SK-N-SH (cell line): ENCODE results near the gene DCK. TPM values are rescaled to one million over a fixed set of nuclear protein-coding genes. Genes with fewer than 3 reads are reported as not detected.
A peak's percentile ranks its signal among the peaks of the same experiment; 100 is the strongest.

Experiments
- CTCF ChIA-PET: fragments of 300-600, 350-600 bp; formaldehyde crosslinking; extraction: SDS; loops from one replicate; lab custom pipeline; 2021; lab: Yijun Ruan, JAX
- POLR2A ChIA-PET: fragments of 350-600 bp; sonication (Branson Sonifier 250); formaldehyde crosslinking; extraction: SDS; loops from one replicate; lab custom pipeline; 2020; ENCODE audit warnings: antibody characterized with exemption, inconsistent platforms; lab: Yijun Ruan, JAX
- DNase-seq: peaks from one replicate; pipeline ENCODE4 v3.0.0; 2012
- H2AFZ ChIP-seq: fragments of 200-600 bp; sonication (generic); 2 replicates; pipeline ENCODE4 v1.8.1; 2016; ENCODE audit warnings: antibody characterized with exemption, mild to moderate bottlenecking, low read depth
- H3F3A ChIP-seq: fragments of 200-600 bp; sonication (generic); replicated peaks from 2 replicates; pipeline ENCODE3; 2016; ENCODE audit warnings: antibody characterized with exemption, mild to moderate bottlenecking; ENCODE audit not compliant: insufficient read depth
- H3K27ac ChIP-seq, 2 experiments: fragments of 200-500 bp in 1 of 2; fragments of 200-600 bp in 1 of 2; sonication (Bioruptor generic) in 1 of 2; sonication (generic), shearing (Covaris generic) in 1 of 2; 2 replicates each; pipeline versions ENCODE4 v1.5.1 to v1.6.1; 2014 to 2016; ENCODE audit warnings: low read depth in 2 of 2, inconsistent platforms in 1 of 2, low read length in 1 of 2, mild to moderate bottlenecking in 1 of 2, mixed read lengths in 1 of 2
- H3K27me3 ChIP-seq: fragments of 200-600 bp; sonication (generic), shearing (Covaris generic); 2 replicates; pipeline ENCODE4 v1.6.1; 2016; ENCODE audit warnings: mixed run types; ENCODE audit not compliant: insufficient read depth
- H3K36me3 ChIP-seq, 2 experiments: fragments of 200-500 bp in 1 of 2; fragments of 200-600 bp in 1 of 2; sonication (Bioruptor generic) in 1 of 2; sonication (generic) in 1 of 2; replicated peaks in 1 of 2; 2 replicates each; pipeline versions ENCODE3 to v1.5.1; 2014 to 2016; ENCODE audit warnings: low read length in 1 of 2, mild to moderate bottlenecking in 1 of 2; ENCODE audit not compliant: insufficient read depth in 2 of 2, control insufficient read depth in 1 of 2
- H3K4me1 ChIP-seq, 2 experiments: fragments of 200-500 bp in 1 of 2; fragments of 200-600 bp in 1 of 2; sonication (Bioruptor generic) in 1 of 2; sonication (generic), shearing (Covaris generic) in 1 of 2; 2 replicates each; pipeline versions ENCODE4 v1.5.1 to v1.6.1; 2014 to 2016; ENCODE audit warnings: low read depth in 1 of 2, low read length in 1 of 2, mixed run types in 1 of 2; ENCODE audit not compliant: insufficient read depth in 2 of 2, control insufficient read depth in 1 of 2
- H3K4me2 ChIP-seq: fragments of 200-600 bp; sonication (generic), shearing (Covaris generic); 2 replicates; pipeline ENCODE4 v1.6.1; 2017; ENCODE audit warnings: mixed run types
- H3K4me3 ChIP-seq, 2 experiments: fragments of 200-500 bp in 1 of 2; fragments of 200-600 bp in 1 of 2; sonication (Bioruptor generic) in 1 of 2; sonication (generic), shearing (Covaris generic) in 1 of 2; 2 replicates each; pipeline versions ENCODE4 v1.5.1 to v1.8.1; 2014 to 2016; ENCODE audit warnings: low read depth in 2 of 2, inconsistent platforms in 1 of 2, low read length in 1 of 2, mild to moderate bottlenecking in 1 of 2, mixed read lengths in 1 of 2, moderate library complexity in 1 of 2
- H3K79me2 ChIP-seq: fragments of 200-600 bp; sonication (generic); 2 replicates; pipeline ENCODE4 v1.8.1; 2017; ENCODE audit warnings: mild to moderate bottlenecking; ENCODE audit not compliant: insufficient read depth
- H3K9ac ChIP-seq: fragments of 200-600 bp; sonication (generic); 2 replicates; pipeline ENCODE4 v1.6.1; 2017; ENCODE audit warnings: mixed run types
- H3K9me2 ChIP-seq: fragments of 200-600 bp; sonication (generic); 2 replicates; pipeline ENCODE4 v1.6.1; 2017; ENCODE audit warnings: mixed run types
- H3K9me3 ChIP-seq: fragments of 200-600 bp; sonication (generic); 2 replicates; pipeline ENCODE4 v1.6.1; 2017; ENCODE audit warnings: mixed run types, mild to moderate bottlenecking, moderate library complexity
- H4K20me1 ChIP-seq: fragments of 200-600 bp; sonication (generic); 2 replicates; pipeline ENCODE4 v1.6.1; 2017; ENCODE audit warnings: mild to moderate bottlenecking, mixed run types; ENCODE audit not compliant: insufficient read depth
- ELF1 ChIP-seq: IDR thresholded peaks from 2 replicates; pipeline ENCODE4 v1.4.0; 2012
- EP300 ChIP-seq, 2 experiments: IDR thresholded peaks; 2 replicates each; pipeline versions ENCODE4 v1.4.0 to v1.6.1; 2012; ENCODE audit warnings: borderline replicate concordance in 1 of 2, low read depth in 1 of 2, low read length in 1 of 2
- EZH2phosphoT487 ChIP-seq: fragments of 200-600 bp; sonication (generic); IDR thresholded peaks from 2 replicates; pipeline ENCODE4 v1.6.1; 2017; ENCODE audit warnings: low read depth, mixed run types, mild to moderate bottlenecking, antibody characterized with exemption, moderate library complexity, borderline replicate concordance
- FOSL2 ChIP-seq: IDR thresholded peaks from 2 replicates; pipeline ENCODE4 v1.4.0; 2012; ENCODE audit warnings: low read depth, mild to moderate bottlenecking, moderate library complexity, borderline replicate concordance
- FOXJ3 ChIP-seq: sonication (generic); formaldehyde crosslinking; IDR thresholded peaks from 2 replicates; pipeline ENCODE4 v1.5.1; 2020; ENCODE audit warnings: mild to moderate bottlenecking, missing genetic modification reagents
- GATA2 ChIP-seq: sonication (generic); formaldehyde crosslinking; IDR thresholded peaks from 2 replicates; pipeline ENCODE4 v1.5.0; 2020; ENCODE audit warnings: mild to moderate bottlenecking, missing genetic modification reagents
- IRF3 ChIP-seq: fragments of 150-350 bp; IDR thresholded peaks from 2 replicates; pipeline ENCODE4 v1.6.1; 2016; ENCODE audit warnings: mild to moderate bottlenecking, low read depth, low read length
- JUND ChIP-seq: IDR thresholded peaks from 2 replicates; pipeline ENCODE4 v1.4.0; 2012
- NRF1 ChIP-seq: IDR thresholded peaks from 2 replicates; pipeline ENCODE4 v1.6.1; 2012; ENCODE audit warnings: low read depth, mild to moderate bottlenecking, low read length
- RAD21 ChIP-seq: IDR thresholded peaks from 2 replicates; pipeline ENCODE4 v1.6.1; 2012; ENCODE audit warnings: mild to moderate bottlenecking, low read length
- RCOR1 ChIP-seq: fragments of 150-350 bp; IDR thresholded peaks from 2 replicates; pipeline ENCODE4 v1.6.1; 2017; ENCODE audit warnings: antibody characterized with exemption, low read length
- RFX5 ChIP-seq: IDR thresholded peaks from 2 replicates; pipeline ENCODE4 v1.6.1; 2012; ENCODE audit warnings: mild to moderate bottlenecking, improper control_type of control experiment, low read length
- RXRA ChIP-seq: IDR thresholded peaks from 2 replicates; pipeline ENCODE4 v1.4.0; 2012; ENCODE audit warnings: low read depth, mild to moderate bottlenecking, borderline replicate concordance
- TCF12 ChIP-seq: IDR thresholded peaks from 2 replicates; pipeline ENCODE4 v1.4.0; 2012
- TEAD4 ChIP-seq: IDR thresholded peaks from 2 replicates; pipeline ENCODE4 v1.4.0; 2012; ENCODE audit warnings: mild to moderate bottlenecking, borderline replicate concordance; ENCODE audit not compliant: insufficient read depth
- YY1 ChIP-seq: IDR thresholded peaks from 2 replicates; pipeline ENCODE4 v1.4.0; 2012; ENCODE audit warnings: low read depth, mild to moderate bottlenecking
- ZBTB33 ChIP-seq: IDR thresholded peaks from 2 replicates; pipeline ENCODE4 v1.4.0; 2012; ENCODE audit warnings: low read depth, borderline replicate concordance
- WGBS: methylation state at CpG from one replicate; pipeline ENCODE4 v1.1.6; 2017; ENCODE audit warnings: low lambda C conversion rate; 5-methylcytosine and 5-hydroxymethylcytosine counted together
- polyA plus RNA-seq, 3 experiments: library from polyadenylated mRNA; depleted of rRNA; stranded (reverse); fragments of >200 nt; gene quantifications; 2 replicates each; pipeline ENCODE4 v1.2.3, GENCODE V29; 2012
- TF ChIP-seq, protein P1 (sequence below): IDR thresholded peaks from 2 replicates; pipeline ENCODE4 v1.4.0; 2012; ENCODE audit warnings: low read depth, borderline replicate concordance
- TF ChIP-seq, protein P2 (sequence below): fragments of 200-600 bp; sonication (generic); IDR thresholded peaks from 2 replicates; pipeline ENCODE4 v1.6.1; 2017; ENCODE audit warnings: antibody characterized with exemption, mild to moderate bottlenecking, moderate library complexity

Gene DCK
- polyA plus RNA-seq, 1 of the 3 experiments (the other 2 are of a cell fraction), result 5.7 TPM

DNA sequence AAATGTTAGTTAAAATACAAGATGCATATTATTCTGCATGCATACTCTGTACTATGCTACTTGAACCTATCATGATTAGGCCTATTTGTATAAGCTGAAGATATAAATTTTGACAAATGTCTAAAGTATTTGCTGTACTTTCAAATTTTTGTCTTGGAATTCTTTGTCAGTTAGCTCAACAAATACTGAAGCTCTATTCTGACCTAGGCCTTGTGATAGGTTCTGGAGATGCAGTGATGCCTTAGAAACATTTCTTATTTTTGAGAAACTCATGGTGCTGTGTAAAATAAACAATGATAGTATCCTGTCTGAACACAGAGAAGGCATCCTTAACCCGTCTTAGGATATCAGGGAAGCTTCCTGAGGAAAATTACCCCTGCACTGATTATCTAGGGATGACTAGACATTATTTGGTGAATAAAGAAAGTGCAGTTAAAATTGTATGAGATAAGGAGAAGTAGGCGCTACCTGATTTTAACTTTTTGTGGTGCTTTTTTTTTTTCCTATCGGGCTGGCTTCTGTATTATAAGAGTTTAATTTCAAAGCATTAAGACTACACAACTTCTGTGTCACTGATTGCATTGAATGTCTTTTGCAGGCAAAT is 47.9 kb upstream of the DCK start:
- Histone ChIP-seq H4K20me1 (no peaks in the 10 kb centered on the region), H3K9me3 (no peaks in the 10 kb centered on the region; the same call in 1 of the 2 replicates), H3K79me2 (peaks cover 89% of the 10 kb centered on the region), H3K4me2 (no peak overlapping the region), H3F3A (peaks cover 16% of the 10 kb centered on the region), H3K9ac (no peak overlapping the region), H3K4me3 (no peak overlapping the region), H3K27me3 (no peaks in the 10 kb centered on the region), H2AFZ (no peak overlapping the region), H3K4me1 (peaks cover 0 to 10% of the 10 kb centered on the region in 2 experiments; a peak in 2 of 4 replicates), H3K9me2 (no peaks in the 10 kb centered on the region), H3K36me3 (peaks cover 0 to 14% of the 10 kb centered on the region in 2 experiments), H3K27ac (peak overlapping the region in 1 of 2 experiments; percentile 19; a peak in 1 of 4 replicates)
- WGBS, result 93% methylated on average over 3 of the region's 3 CpGs
- ChIA-PET CTCF (interaction anchor here (0.8 to 1.2 kb wide), 2 partner anchors 14 to 28 kb away, joined by 3 read pairs; no protein-coding TSS in a partner anchor), POLR2A (no interaction called here)
- DNase-seq, result no peak
- no peak for TF ChIP-seq IRF3
- TF ChIP-seq RCOR1, result no peak
- TF ChIP-seq, protein P1, sequence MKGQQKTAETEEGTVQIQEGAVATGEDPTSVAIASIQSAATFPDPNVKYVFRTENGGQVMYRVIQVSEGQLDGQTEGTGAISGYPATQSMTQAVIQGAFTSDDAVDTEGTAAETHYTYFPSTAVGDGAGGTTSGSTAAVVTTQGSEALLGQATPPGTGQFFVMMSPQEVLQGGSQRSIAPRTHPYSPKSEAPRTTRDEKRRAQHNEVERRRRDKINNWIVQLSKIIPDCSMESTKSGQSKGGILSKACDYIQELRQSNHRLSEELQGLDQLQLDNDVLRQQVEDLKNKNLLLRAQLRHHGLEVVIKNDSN, result no peak
- no peak for TF ChIP-seq RFX5
- TF ChIP-seq ZBTB33, result no peak
- TF ChIP-seq FOSL2, result no peak
- no peak for TF ChIP-seq TEAD4
- no peak for TF ChIP-seq JUND
- TF ChIP-seq YY1, result no peak
- TF ChIP-seq ELF1, result no peak
- no peak for TF ChIP-seq RXRA
- TF ChIP-seq RAD21, result no peak

DNA sequence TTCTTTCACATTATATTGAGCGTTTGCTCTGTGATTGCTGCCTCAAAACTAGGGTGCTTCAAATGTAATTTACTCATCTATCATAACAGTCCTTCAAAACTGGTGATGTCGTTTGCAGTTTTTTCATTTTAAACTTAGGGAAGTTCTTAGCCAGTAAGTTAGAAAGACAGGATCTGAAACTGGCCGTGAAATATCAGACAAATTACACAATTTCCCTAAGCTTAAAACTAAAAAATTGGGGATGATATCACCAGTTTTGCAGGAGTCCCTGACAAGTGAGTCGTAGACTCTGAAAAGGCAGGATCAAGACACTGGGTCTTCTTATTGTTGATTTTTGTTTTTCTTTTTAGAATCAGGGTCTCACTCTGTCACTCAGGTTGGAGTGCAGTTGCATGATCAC is 46.5 kb upstream of the DCK start:
- H3K79me2 ChIP-seq, result peaks cover 87% of the 10 kb centered on the region

More for the DNA sequence above, 46.5 kb upstream of the DCK start:
- Histone ChIP-seq H3K4me2 (no peak overlapping the region), H4K20me1 (no peaks in the 10 kb centered on the region), H3K36me3 (peaks cover 0 to 10% of the 10 kb centered on the region in 2 experiments), H3K4me3 (no peak overlapping the region), H2AFZ (no peak overlapping the region), H3K9ac (no peak overlapping the region), H3K4me1 (peaks cover 0 to 10% of the 10 kb centered on the region in 2 experiments; a peak in 2 of 4 replicates), H3K9me2 (no peaks in the 10 kb centered on the region), H3K9me3 (no peaks in the 10 kb centered on the region; the same call in 1 of the 2 replicates), H3K27ac (no peak overlapping the region), H3K27me3 (no peaks in the 10 kb centered on the region), H3F3A (peaks cover 16% of the 10 kb centered on the region)
- CTCF ChIA-PET, result no interaction called here
- DNase-seq, result no peak
- no peak for TF ChIP-seq TCF12
- TF ChIP-seq GATA2 (CRISPR knock-in tag), result no peak
- TF ChIP-seq EP300 (IDR thresholded peaks at IDR 0.05; ENCODE audit: borderline replicate concordance in 1 of 2, low read depth in 1 of 2, low read length in 1 of 2), result no peak
- TF ChIP-seq ZBTB33, result no peak
- TF ChIP-seq FOXJ3, result no peak
- TF ChIP-seq, protein P2, sequence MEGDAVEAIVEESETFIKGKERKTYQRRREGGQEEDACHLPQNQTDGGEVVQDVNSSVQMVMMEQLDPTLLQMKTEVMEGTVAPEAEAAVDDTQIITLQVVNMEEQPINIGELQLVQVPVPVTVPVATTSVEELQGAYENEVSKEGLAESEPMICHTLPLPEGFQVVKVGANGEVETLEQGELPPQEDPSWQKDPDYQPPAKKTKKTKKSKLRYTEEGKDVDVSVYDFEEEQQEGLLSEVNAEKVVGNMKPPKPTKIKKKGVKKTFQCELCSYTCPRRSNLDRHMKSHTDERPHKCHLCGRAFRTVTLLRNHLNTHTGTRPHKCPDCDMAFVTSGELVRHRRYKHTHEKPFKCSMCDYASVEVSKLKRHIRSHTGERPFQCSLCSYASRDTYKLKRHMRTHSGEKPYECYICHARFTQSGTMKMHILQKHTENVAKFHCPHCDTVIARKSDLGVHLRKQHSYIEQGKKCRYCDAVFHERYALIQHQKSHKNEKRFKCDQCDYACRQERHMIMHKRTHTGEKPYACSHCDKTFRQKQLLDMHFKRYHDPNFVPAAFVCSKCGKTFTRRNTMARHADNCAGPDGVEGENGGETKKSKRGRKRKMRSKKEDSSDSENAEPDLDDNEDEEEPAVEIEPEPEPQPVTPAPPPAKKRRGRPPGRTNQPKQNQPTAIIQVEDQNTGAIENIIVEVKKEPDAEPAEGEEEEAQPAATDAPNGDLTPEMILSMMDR, result no peak
- no peak for TF ChIP-seq EZH2phosphoT487
- no peak for TF ChIP-seq RCOR1
- TF ChIP-seq YY1, result no peak
- no peak for TF ChIP-seq NRF1
- POLR2A ChIA-PET, result no interaction called here
- WGBS, result 97% methylated on average over 4 of the region's 4 CpGs
